Kidney (tissue), 14 donors: ENCODE measurements around the gene CAT. TPM values are rescaled to one million over a fixed set of nuclear protein-coding genes. Genes with fewer than 3 reads are reported as not detected.

Experiments used
- DNase-seq, 5 donors: peaks; one replicate each; pipeline ENCODE4 v3.0.0-alpha.2; 2013 to 2020
- FAIRE-seq: peaks from 2 replicates; lab custom pipeline; 2012; peaks lifted over from hg19 to GRCh38; lab: Jason Lieb, UNC
- H3K27ac ChIP-seq, 2 donors: one replicate each; pipeline ENCODE4 v1.7.0; 2013; ENCODE audit warnings: low read depth in 2 of 2, low read length in 2 of 2, inconsistent platforms in 1 of 2
- H3K27me3 ChIP-seq: one replicate; pipeline ENCODE4 v1.7.1; 2013; ENCODE audit warnings: low read length, inconsistent platforms; ENCODE audit not compliant: control insufficient read depth, insufficient read depth
- H3K36me3 ChIP-seq, 3 donors: one replicate each; pipeline versions ENCODE4 v1.7.0 to v1.7.1; 2013; ENCODE audit warnings: low read length in 3 of 3, control low read depth in 1 of 3, inconsistent platforms in 1 of 3; ENCODE audit not compliant: insufficient read depth in 3 of 3, control insufficient read depth in 2 of 3
- H3K4me1 ChIP-seq, 3 donors: one replicate each; pipeline versions ENCODE4 v1.7.0 to v1.7.1; 2013; ENCODE audit warnings: low read length in 3 of 3, inconsistent platforms in 1 of 3, low read depth in 1 of 3; ENCODE audit not compliant: control insufficient read depth in 2 of 3, insufficient read depth in 2 of 3
- H3K4me3 ChIP-seq, 3 donors: one replicate each; pipeline versions ENCODE4 v1.7.0 to v1.8.1; 2013; ENCODE audit warnings: low read length in 3 of 3, control low read depth in 1 of 3, inconsistent platforms in 1 of 3
- H3K9ac ChIP-seq, 3 donors: one replicate each; pipeline versions ENCODE4 v1.7.0 to v1.7.1; 2013; ENCODE audit warnings: low read length in 3 of 3, control low read depth in 1 of 3, inconsistent platforms in 1 of 3
- H3K9me3 ChIP-seq, 3 donors: one replicate each; pipeline versions ENCODE4 v1.7.0 to v1.7.1; 2013; ENCODE audit warnings: low read length in 3 of 3, control low read depth in 1 of 3, inconsistent platforms in 1 of 3; ENCODE audit not compliant: control insufficient read depth in 2 of 3, insufficient read depth in 1 of 3
- CTCF ChIP-seq: IDR thresholded peaks from 3 replicates; pipeline ENCODE4 v1.5.1; 2012; ENCODE audit warnings: mild to moderate bottlenecking, moderate library complexity, borderline replicate concordance; ENCODE audit not compliant: insufficient read depth; ENCODE audit errors: extremely low read depth
- intact Hi-C: fragments of 100-400 bp; cut with DNase I; formaldehyde crosslinking; loops from one replicate; pipeline ENCODE4 v1.11.1; 2022
- polyA plus RNA-seq: library from polyadenylated mRNA; stranded (reverse); fragments of 350-450 nt; fragmentation: Illumina TruSeq; extraction: RNeasy Lipid Tissue Mini Kit (QIAGEN cat#74804); gene quantifications from one replicate; pipeline ENCODE4 v1.2.3, GENCODE V29; 2014; ENCODE audit warnings: low read depth, low replicate concordance; ENCODE audit not compliant: insufficient read depth
- total RNA-seq: library from RNA; stranded (reverse); fragmentation: NEBNext Ultra II Directional; extraction: Animal tissue kit (Norgen Biotek cat#: 25700); gene quantifications from one replicate; pipeline ENCODE4 v1.2.1, GENCODE V29; 2021
- donor health status: control.
- donor health status: control.
- donor health status: control.
- donor health status: control.
- donor health status: control.
- donor health status: DM: yes; HTN: yes; CAD: no.
- donor health status: Normal renal cell carcinoma (clear cell type).

CAT gene
- total and polyA plus RNA-seq, 2 donors from 2014 or later = 84.4 to 208 TPM

GRCh38 chr11:34483106-34483874, 44.6 kb downstream of the CAT start:
- no peak overlapping the region for H3K4me3 ChIP-seq
- no peak overlapping the region for H3K27ac ChIP-seq
- H3K4me1 ChIP-seq = no peaks in the 10 kb centered on the region
- DNase-seq (no peak), FAIRE-seq (no peak)
- no peak overlapping the region for H3K9ac ChIP-seq
- no peaks in the 10 kb centered on the region for H3K36me3 ChIP-seq
- no peaks in the 10 kb centered on the region for H3K9me3 ChIP-seq
- TF ChIP-seq CTCF = no peak
- intact Hi-C loops = no loop called here
- H3K27me3 ChIP-seq = no peaks in the 10 kb centered on the region

GRCh38 chr11:34487430-34487829, 48.7 kb downstream of the CAT start:
- no peaks in the 10 kb centered on the region for H3K36me3 ChIP-seq
- no peak for TF ChIP-seq CTCF
- no peaks in the 10 kb centered on the region for H3K9me3 ChIP-seq
- no peaks in the 10 kb centered on the region for H3K4me1 ChIP-seq
- H3K4me3 ChIP-seq = no peak overlapping the region
- FAIRE-seq (no peak), DNase-seq (no peak)
- no peak overlapping the region for H3K27ac ChIP-seq
- intact Hi-C loops = no loop called here
- H3K9ac ChIP-seq = no peak overlapping the region
- H3K27me3 ChIP-seq = no peaks in the 10 kb centered on the region

GRCh38 chr11:34488855-34489557, 50.3 kb downstream of the CAT start:
- Histone ChIP-seq H3K36me3 (no peaks in the 10 kb centered on the region), H3K4me1 (no peaks in the 10 kb centered on the region), H3K27me3 (no peaks in the 10 kb centered on the region), H3K9me3 (no peaks in the 10 kb centered on the region), H3K27ac (no peak overlapping the region), H3K9ac (no peak overlapping the region), H3K4me3 (no peak overlapping the region)
- no peak for DNase-seq
- no peak for FAIRE-seq
- no peak for TF ChIP-seq CTCF
- intact Hi-C loops = no loop called here
